ENCODE data around the gene DNAH17. TPM values are rescaled to one million over a fixed set of nuclear protein-coding genes. Genes with fewer than 3 reads are reported as not detected.
A peak's percentile ranks its signal among the peaks of the same experiment; 100 is the strongest.

DNAH17 gene
- total and polyA plus RNA-seq, 2 of the 13 experiments (the other 11 are each of a cell fraction or from before 2014, with no cell fraction given) = 0.86 to 1.6 TPM

DNA sequence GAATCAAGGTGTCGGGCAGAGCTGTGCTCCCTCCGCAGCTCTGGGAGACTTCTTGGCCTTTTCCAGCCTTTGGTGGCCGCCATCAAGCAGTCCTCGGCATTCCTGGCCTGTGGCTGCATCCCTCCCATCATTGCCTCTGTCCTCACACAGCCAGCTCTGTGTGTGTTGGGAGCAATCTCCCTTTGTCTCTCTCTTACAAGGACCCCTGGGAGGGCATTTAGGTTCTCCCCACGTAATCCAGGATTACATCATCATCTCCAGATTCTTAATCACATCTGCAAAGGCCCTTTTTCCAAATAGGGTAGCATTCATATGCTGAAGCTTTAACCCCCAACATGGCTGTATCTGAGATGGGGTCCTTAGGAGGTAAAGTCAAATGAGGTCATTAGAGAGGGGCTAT, 4.1 kb upstream of the DNAH17 start:
- DNase-seq (ENCODE audit: low spot score) = no peak
- H3K79me2 ChIP-seq (ENCODE audit: insufficient read depth, low read length) = no peaks in the 10 kb centered on the region
- H2AFZ ChIP-seq (ENCODE audit: low read length) = no peak overlapping the region
- intact Hi-C loops (cut with micrococcal nuclease; ENCODE audit: unreplicated experiment) = no loop called here
- no peak overlapping the region for H3K9ac ChIP-seq (ENCODE audit: insufficient read depth, low read depth, low read length)
- WGBS (ENCODE audit: low lambda C conversion rate) = 66% methylated on average over 5 of the region's 5 CpGs
- no peaks in the 10 kb centered on the region for H4K20me1 ChIP-seq (ENCODE audit: insufficient read depth, low read length)
- ChIA-PET POLR2A (interaction anchor here (1.4 to 1.8 kb wide), 2 partner anchors 11 to 20 kb away, joined by 3 to 5 read pairs; no protein-coding TSS in a partner anchor), CTCF (ENCODE audit: low intra/inter-chr PET ratio, low total read pairs) (no interaction called here)
- H3K4me3 ChIP-seq (replicated peaks in 1 of 3; ENCODE audit: insufficient read depth in 1 of 3, low read depth in 2 of 3, low read length in 3 of 3) = no peak overlapping the region
- FAIRE-seq = no peak
- no TSS peak for BruUV-seq (replicated peaks)
- TF ChIP-seq, protein P1, sequence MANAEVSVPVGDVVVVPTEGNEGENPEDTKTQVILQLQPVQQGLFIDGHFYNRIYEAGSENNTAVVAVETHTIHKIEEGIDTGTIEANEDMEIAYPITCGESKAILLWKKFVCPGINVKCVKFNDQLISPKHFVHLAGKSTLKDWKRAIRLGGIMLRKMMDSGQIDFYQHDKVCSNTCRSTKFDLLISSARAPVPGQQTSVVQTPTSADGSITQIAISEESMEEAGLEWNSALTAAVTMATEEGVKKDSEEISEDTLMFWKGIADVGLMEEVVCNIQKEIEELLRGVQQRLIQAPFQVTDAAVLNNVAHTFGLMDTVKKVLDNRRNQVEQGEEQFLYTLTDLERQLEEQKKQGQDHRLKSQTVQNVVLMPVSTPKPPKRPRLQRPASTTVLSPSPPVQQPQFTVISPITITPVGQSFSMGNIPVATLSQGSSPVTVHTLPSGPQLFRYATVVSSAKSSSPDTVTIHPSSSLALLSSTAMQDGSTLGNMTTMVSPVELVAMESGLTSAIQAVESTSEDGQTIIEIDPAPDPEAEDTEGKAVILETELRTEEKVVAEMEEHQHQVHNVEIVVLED (CRISPR knock-in tag; IDR thresholded peaks at IDR 0.05; ENCODE audit: borderline replicate concordance) = no peak
- TF ChIP-seq, protein P2, sequence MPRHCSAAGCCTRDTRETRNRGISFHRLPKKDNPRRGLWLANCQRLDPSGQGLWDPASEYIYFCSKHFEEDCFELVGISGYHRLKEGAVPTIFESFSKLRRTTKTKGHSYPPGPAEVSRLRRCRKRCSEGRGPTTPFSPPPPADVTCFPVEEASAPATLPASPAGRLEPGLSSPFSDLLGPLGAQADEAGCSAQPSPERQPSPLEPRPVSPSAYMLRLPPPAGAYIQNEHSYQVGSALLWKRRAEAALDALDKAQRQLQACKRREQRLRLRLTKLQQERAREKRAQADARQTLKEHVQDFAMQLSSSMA (CRISPR knock-in tag; IDR thresholded peaks at IDR 0.05) = no peak
- TF ChIP-seq ATF7 (IDR thresholded peaks at IDR 0.05) (peak; percentile 58), ATF7 (CRISPR knock-in tag; IDR thresholded peaks at IDR 0.05) (no peak), HNF4G (IDR thresholded peaks at IDR 0.05; ENCODE audit: borderline replicate concordance, low read depth, low read length) (no peak), HNF4G (CRISPR knock-in tag; IDR thresholded peaks at IDR 0.05; ENCODE audit: borderline replicate concordance, low read depth) (no peak), ZNF143 (CRISPR knock-in tag; IDR thresholded peaks at IDR 0.05) (no peak)
- TF ChIP-seq, protein P3, sequence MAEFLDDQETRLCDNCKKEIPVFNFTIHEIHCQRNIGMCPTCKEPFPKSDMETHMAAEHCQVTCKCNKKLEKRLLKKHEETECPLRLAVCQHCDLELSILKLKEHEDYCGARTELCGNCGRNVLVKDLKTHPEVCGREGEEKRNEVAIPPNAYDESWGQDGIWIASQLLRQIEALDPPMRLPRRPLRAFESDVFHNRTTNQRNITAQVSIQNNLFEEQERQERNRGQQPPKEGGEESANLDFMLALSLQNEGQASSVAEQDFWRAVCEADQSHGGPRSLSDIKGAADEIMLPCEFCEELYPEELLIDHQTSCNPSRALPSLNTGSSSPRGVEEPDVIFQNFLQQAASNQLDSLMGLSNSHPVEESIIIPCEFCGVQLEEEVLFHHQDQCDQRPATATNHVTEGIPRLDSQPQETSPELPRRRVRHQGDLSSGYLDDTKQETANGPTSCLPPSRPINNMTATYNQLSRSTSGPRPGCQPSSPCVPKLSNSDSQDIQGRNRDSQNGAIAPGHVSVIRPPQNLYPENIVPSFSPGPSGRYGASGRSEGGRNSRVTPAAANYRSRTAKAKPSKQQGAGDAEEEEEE (CRISPR knock-in tag; IDR thresholded peaks at IDR 0.05; ENCODE audit: borderline replicate concordance) = no peak
- H3K27ac ChIP-seq (ENCODE audit: extremely low read length, insufficient read depth, low read length) = no peak overlapping the region
- in situ Hi-C loops (cut with HindIII; ENCODE audit: extremely low pct_ligation_motif_present, low pct_unique_long_range_greater_than_20kb) = no loop called here
- H3K4me2 ChIP-seq (ENCODE audit: low read depth, low read length) = no peak overlapping the region
- H3K9me3 ChIP-seq (ENCODE audit: low read length) = no peaks in the 10 kb centered on the region
- ATAC-seq = no peak
- no peaks in the 10 kb centered on the region for H3K36me3 ChIP-seq (replicated peaks in 1 of 2; ENCODE audit: control insufficient read depth in 1 of 2, insufficient read depth in 2 of 2, low read length in 2 of 2)
- H3K27me3 ChIP-seq (ENCODE audit: control insufficient read depth in 1 of 2, insufficient read depth in 2 of 2, low read length in 2 of 2) = no peaks in the 10 kb centered on the region; a peak in 1 of 5 replicates
- H3K4me1 ChIP-seq (ENCODE audit: insufficient read depth, low read length) = peaks cover 20% of the 10 kb centered on the region

Measured in HepG2 (cell line).